ENCODE results near the gene KAZN. TPM values are rescaled to one million over a fixed set of nuclear protein-coding genes. Genes with fewer than 3 reads are reported as not detected.
A peak's percentile ranks its signal among the peaks of the same experiment; 100 is the strongest.

The KAZN gene
- total and polyA plus RNA-seq, 2 donors from 2014 or later: 17.4 to 60.8 TPM

DNA sequence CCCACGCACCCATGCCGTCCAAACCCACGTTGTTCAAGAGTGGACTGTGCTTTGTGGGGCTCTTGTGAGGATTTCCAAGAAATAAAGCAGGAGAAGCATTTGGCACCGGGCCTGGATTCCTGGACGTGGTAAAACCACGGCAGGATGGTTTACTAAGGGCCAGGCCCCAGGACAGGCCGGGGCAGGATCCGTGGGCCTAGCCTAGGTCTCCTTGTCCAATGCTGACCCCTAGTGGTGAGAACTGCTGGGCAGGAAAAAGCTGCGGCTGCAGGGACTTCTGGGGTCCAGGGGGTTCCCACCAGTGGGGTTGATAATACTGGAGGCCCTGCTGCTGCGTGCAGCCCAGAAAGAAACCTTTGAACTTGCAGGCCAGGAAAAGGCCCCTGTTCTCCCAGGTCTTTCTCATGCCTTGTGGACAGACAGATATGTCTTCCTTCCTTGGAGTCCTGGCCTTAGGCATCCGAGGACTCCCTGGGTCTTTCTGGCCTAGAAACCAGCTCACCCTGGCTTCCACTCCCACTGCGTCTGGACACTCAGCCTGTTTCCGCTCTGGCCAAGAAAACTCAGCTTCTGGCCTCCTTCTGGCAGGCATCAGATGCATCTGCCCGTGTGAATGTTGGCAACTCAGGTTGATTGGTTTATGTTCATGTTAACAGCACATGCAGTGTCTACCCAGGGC is 448.1 kb downstream of the KAZN start:
- intact Hi-C loops (cut with DNase I): no loop called here
- Histone ChIP-seq H3K4me3 (ENCODE audit: low read length in 3 of 3) (no peak overlapping the region), H3K9ac (ENCODE audit: low read length in 3 of 3) (peak overlapping the region in 1 of 3 donors; percentile 34), H3K36me3 (ENCODE audit: control insufficient read depth in 2 of 3, insufficient read depth in 3 of 3, low read length in 3 of 3) (no peaks in the 10 kb centered on the region), H3K4me1 (ENCODE audit: control insufficient read depth in 2 of 3, insufficient read depth in 2 of 3, low read depth in 1 of 3, low read length in 3 of 3) (peaks cover 0 to 8% (median 3%) of the 10 kb centered on the region in 3 donors), H3K9me3 (ENCODE audit: control insufficient read depth in 2 of 3, insufficient read depth in 1 of 3, low read length in 3 of 3) (no peaks in the 10 kb centered on the region), H3K27me3 (ENCODE audit: control insufficient read depth, insufficient read depth, low read length) (no peaks in the 10 kb centered on the region), H3K27ac (ENCODE audit: low read depth in 2 of 2, low read length in 2 of 2) (peak overlapping the region in 1 of 2 donors; percentile 20)
- FAIRE-seq (no peak), DNase-seq (peak; percentile 80 to 92 (median 82))
- TF ChIP-seq CTCF (IDR thresholded peaks at IDR 0.05; ENCODE audit: borderline replicate concordance, extremely low read depth, insufficient read depth): peak; percentile 84

GRCh38 chr1:15047237-15047636 is 448.8 kb downstream of the KAZN start:
- DNase-seq: no peak
- no peak overlapping the region for H3K9ac ChIP-seq (ENCODE audit: low read length in 3 of 3)
- H3K27ac ChIP-seq (ENCODE audit: low read depth in 2 of 2, low read length in 2 of 2): no peak overlapping the region
- H3K36me3 ChIP-seq (ENCODE audit: control insufficient read depth in 2 of 3, insufficient read depth in 3 of 3, low read length in 3 of 3): no peaks in the 10 kb centered on the region
- intact Hi-C loops (cut with DNase I): no loop called here
- TF ChIP-seq CTCF (IDR thresholded peaks at IDR 0.05; ENCODE audit: borderline replicate concordance, extremely low read depth, insufficient read depth): no peak
- no peaks in the 10 kb centered on the region for H3K9me3 ChIP-seq (ENCODE audit: control insufficient read depth in 2 of 3, insufficient read depth in 1 of 3, low read length in 3 of 3)
- no peak for FAIRE-seq
- no peaks in the 10 kb centered on the region for H3K27me3 ChIP-seq (ENCODE audit: control insufficient read depth, insufficient read depth, low read length)
- peaks cover 0 to 8% (median 3%) of the 10 kb centered on the region in 3 donors for H3K4me1 ChIP-seq (ENCODE audit: control insufficient read depth in 2 of 3, insufficient read depth in 2 of 3, low read depth in 1 of 3, low read length in 3 of 3)
- H3K4me3 ChIP-seq (ENCODE audit: low read length in 3 of 3): no peak overlapping the region

- intact Hi-C loops (cut with DNase I): no loop called here
- TF ChIP-seq CTCF (IDR thresholded peaks at IDR 0.05; ENCODE audit: borderline replicate concordance, extremely low read depth, insufficient read depth): no peak
- FAIRE-seq (no peak), DNase-seq (no peak)
- peaks cover 0 to 3% (median 0%) of the 10 kb centered on the region in 3 donors for H3K36me3 ChIP-seq (ENCODE audit: control insufficient read depth in 2 of 3, insufficient read depth in 3 of 3, low read length in 3 of 3)
- H3K27me3 ChIP-seq (ENCODE audit: control insufficient read depth, insufficient read depth, low read length): no peaks in the 10 kb centered on the region
- H3K27ac ChIP-seq (ENCODE audit: low read depth in 2 of 2, low read length in 2 of 2): no peak overlapping the region
- H3K9me3 ChIP-seq (ENCODE audit: control insufficient read depth in 2 of 3, insufficient read depth in 1 of 3, low read length in 3 of 3): no peaks in the 10 kb centered on the region
- H3K9ac ChIP-seq (ENCODE audit: low read length in 3 of 3): no peak overlapping the region
- no peak overlapping the region for H3K4me3 ChIP-seq (ENCODE audit: low read length in 3 of 3)
- H3K4me1 ChIP-seq (ENCODE audit: control insufficient read depth in 2 of 3, insufficient read depth in 2 of 3, low read depth in 1 of 3, low read length in 3 of 3): peaks cover 0 to 8% (median 3%) of the 10 kb centered on the region in 3 donors
Measured at GRCh38 chr1:15048437-15048980, 450.0 kb downstream of the KAZN start.

Measured in kidney (tissue), 14 donors.